ENCODE results near the gene CLCN3.
"Not testable (repeated sequence)": the region's sequence is repeated elsewhere in the genome, so short reads cannot be mapped to it uniquely, and the experiment has no call there.

The CLCN3 gene

GRCh38 chr4:169618286-169618685 lies 2.1 kb upstream of the CLCN3 start:
- DNase-seq (ENCODE audit: low read depth): peak; percentile 49

- no peak for DNase-seq (ENCODE audit: low read depth)
Measured at GRCh38 chr4:169618986-169619385, 1.4 kb upstream of the CLCN3 start.

GRCh38 chr4:169619518-169619957 lies 840 bp upstream of the CLCN3 start:
- DNase-seq (ENCODE audit: low read depth): no peak

- no peak for DNase-seq (ENCODE audit: low read depth)
Measured at GRCh38 chr4:169620880-169621248, 486 bp downstream of the CLCN3 start.

- no peak for DNase-seq (ENCODE audit: low read depth)
Measured at GRCh38 chr4:169621731-169622492, 1.5 kb downstream of the CLCN3 start.

- no peak for DNase-seq (ENCODE audit: low read depth)
Measured at GRCh38 chr4:169622566-169622965, 2.2 kb downstream of the CLCN3 start.

GRCh38 chr4:169624012-169624411 lies 3.6 kb downstream of the CLCN3 start:
- DNase-seq (ENCODE audit: low read depth): not testable (repeated sequence)

- no peak for DNase-seq (ENCODE audit: low read depth)
Measured at GRCh38 chr4:169625886-169626285, 5.5 kb downstream of the CLCN3 start.

GRCh38 chr4:169626331-169627282 lies 6.2 kb downstream of the CLCN3 start:
- no peak for DNase-seq (ENCODE audit: low read depth)

GRCh38 chr4:169627307-169627706 lies 6.9 kb downstream of the CLCN3 start:
- DNase-seq (ENCODE audit: low read depth): no peak

GRCh38 chr4:169628579-169628978 lies 8.2 kb downstream of the CLCN3 start:
- no peak for DNase-seq (ENCODE audit: low read depth)

GRCh38 chr4:169630069-169630468 lies 9.7 kb downstream of the CLCN3 start:
- no peak for DNase-seq (ENCODE audit: low read depth)

- no peak for DNase-seq (ENCODE audit: low read depth)
Measured at GRCh38 chr4:169632896-169633295, 12.5 kb downstream of the CLCN3 start.

GRCh38 chr4:169634975-169635374 lies 14.6 kb downstream of the CLCN3 start:
- DNase-seq (ENCODE audit: low read depth): no peak

- peak; percentile 69 for DNase-seq (ENCODE audit: low read depth)
Measured at GRCh38 chr4:169640261-169640870, 20.0 kb downstream of the CLCN3 start.

GRCh38 chr4:169644802-169645201 lies 24.4 kb downstream of the CLCN3 start:
- DNase-seq (ENCODE audit: low read depth): no peak

GRCh38 chr4:169645627-169646026 lies 25.2 kb downstream of the CLCN3 start:
- no peak for DNase-seq (ENCODE audit: low read depth)

GRCh38 chr4:169649545-169650226 lies 29.3 kb downstream of the CLCN3 start:
- DNase-seq (ENCODE audit: low read depth): no peak

GRCh38 chr4:169650227-169650936 lies 30.0 kb downstream of the CLCN3 start:
- no peak for DNase-seq (ENCODE audit: low read depth)

GRCh38 chr4:169652535-169652934 lies 32.2 kb downstream of the CLCN3 start:
- DNase-seq (ENCODE audit: low read depth): no peak

GRCh38 chr4:169655401-169655800 lies 35.0 kb downstream of the CLCN3 start:
- no peak for DNase-seq (ENCODE audit: low read depth)

Data from GM04504 (cell line).